Stimulated activated effector memory CD8-positive, alpha-beta T cell treated with anti-CD3 and anti-CD28 coated beads, Interleukin-12 subunit alpha, Interleukin-12 subunit beta, amount 100 ng/mL, for 72 hours (primary cell): ENCODE data around the gene GPR32.
A peak's percentile ranks its signal among the peaks of the same experiment; 100 is the strongest.
"Not testable (repeated sequence)": the region's sequence is repeated elsewhere in the genome, so short reads cannot be mapped to it uniquely, and the experiment has no call there.

Source experiments
- ATAC-seq: fragments of 150-1000 bp; cut with Tn5 transposase; 2 replicates; pipeline ENCODE4 v1.10.0; 2021
- DNase-seq, 2 donors: peaks; one replicate each; pipeline ENCODE4 v3.0.0; 2021 to 2022; ENCODE audit warnings: low spot score in 2 of 2
- H3K27ac Mint-ChIP-seq: one replicate; pipeline ENCODE4 v1.8.0; 2022; ENCODE audit warnings: mild to moderate bottlenecking, mixed read lengths
- H3K36me3 Mint-ChIP-seq: one replicate; pipeline ENCODE4 v1.8.0; 2022; ENCODE audit warnings: mild to moderate bottlenecking, mixed read lengths
- H3K4me1 Mint-ChIP-seq: one replicate; pipeline ENCODE4 v1.8.0; 2022; ENCODE audit warnings: mixed read lengths
- H3K4me3 Mint-ChIP-seq: one replicate; pipeline ENCODE4 v1.8.0; 2022; ENCODE audit warnings: mild to moderate bottlenecking, mixed read lengths
- H3K9me3 Mint-ChIP-seq: one replicate; pipeline ENCODE4 v1.8.0; 2022; ENCODE audit warnings: mixed read lengths

GPR32 gene, protein sequence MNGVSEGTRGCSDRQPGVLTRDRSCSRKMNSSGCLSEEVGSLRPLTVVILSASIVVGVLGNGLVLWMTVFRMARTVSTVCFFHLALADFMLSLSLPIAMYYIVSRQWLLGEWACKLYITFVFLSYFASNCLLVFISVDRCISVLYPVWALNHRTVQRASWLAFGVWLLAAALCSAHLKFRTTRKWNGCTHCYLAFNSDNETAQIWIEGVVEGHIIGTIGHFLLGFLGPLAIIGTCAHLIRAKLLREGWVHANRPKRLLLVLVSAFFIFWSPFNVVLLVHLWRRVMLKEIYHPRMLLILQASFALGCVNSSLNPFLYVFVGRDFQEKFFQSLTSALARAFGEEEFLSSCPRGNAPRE

DNA sequence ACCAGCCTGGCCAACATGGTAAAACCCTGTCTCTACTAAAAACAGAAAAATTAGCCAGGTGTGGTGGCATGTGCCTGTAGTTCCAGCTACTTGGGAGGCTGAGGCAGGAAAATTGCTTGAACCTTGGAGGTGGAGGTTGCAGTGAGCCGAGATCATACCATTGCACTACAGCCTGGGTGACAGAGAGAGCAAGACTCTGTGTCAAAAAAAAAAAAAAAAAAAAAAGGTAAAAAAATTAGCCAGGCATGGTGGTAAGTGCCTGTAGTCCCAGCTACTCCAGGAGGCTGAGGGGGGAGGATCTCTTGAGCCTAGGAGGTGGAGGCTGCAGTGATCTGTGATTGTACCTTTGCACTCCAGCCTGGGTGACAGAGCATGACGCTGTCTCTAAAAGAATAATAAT, at the start of gene GPR32:
Gene GPR32, plus strand, starts transcription at position 301 of the 400 bp plus-strand sequence. CDS start 137 bp downstream, outside the sequence.
- H3K27ac Mint-ChIP-seq, H3K36me3 Mint-ChIP-seq, H3K4me1 Mint-ChIP-seq, H3K4me3 Mint-ChIP-seq, ATAC-seq, H3K9me3 Mint-ChIP-seq, DNase-seq: not testable (repeated sequence)

GRCh38 chr19:50720921-50721381, 49.3 kb upstream of the GPR32 start:
- no peak overlapping the region for H3K27ac Mint-ChIP-seq
- no peak for ATAC-seq
- no peak overlapping the region for H3K4me3 Mint-ChIP-seq
- no peaks in the 10 kb centered on the region for H3K36me3 Mint-ChIP-seq
- peaks cover 26% of the 10 kb centered on the region for H3K4me1 Mint-ChIP-seq
- no peak for DNase-seq
- peaks cover 3% of the 10 kb centered on the region for H3K9me3 Mint-ChIP-seq

DNA sequence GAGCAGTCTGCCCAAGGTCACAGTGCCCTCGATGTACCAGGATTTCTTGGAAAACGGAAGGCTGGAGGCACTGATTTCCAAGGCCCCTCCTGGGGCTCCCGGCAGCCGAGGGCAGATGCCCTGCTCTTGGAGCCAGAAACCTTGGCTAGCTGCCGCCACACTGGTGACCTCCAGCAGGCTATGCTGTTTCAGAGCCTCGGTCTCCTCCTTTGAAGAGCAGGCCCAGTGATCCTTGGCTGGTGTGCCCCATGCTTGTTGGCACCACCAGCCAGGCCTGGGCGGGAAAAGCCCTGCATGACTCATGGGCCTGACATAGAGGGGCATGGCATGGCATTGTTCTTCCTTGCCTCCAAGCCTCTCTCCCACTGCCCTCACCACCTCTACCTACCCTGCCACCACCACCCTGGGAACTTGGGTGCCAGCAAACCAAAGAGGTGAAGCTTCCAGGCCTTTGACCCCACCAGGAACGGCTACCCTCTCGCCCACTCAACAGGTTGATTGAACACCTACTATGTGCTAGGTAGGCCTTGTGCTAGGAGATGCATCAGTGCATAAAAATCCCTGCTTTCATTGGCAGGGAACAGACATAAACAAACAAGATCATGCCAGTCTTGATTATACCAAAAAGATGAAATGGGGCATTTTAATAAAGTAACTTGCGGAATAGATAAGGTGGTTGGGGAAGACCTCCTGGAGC, 48.7 kb upstream of the GPR32 start:
- DNase-seq (no peak), ATAC-seq (no peak)
- Mint-ChIP-seq H3K4me1 (peaks cover 26% of the 10 kb centered on the region), H3K4me3 (no peak overlapping the region), H3K27ac (no peak overlapping the region), H3K9me3 (peaks cover 3% of the 10 kb centered on the region), H3K36me3 (no peaks in the 10 kb centered on the region)

GRCh38 chr19:50722201-50723013, 47.9 kb upstream of the GPR32 start:
- H3K27ac Mint-ChIP-seq: no peak overlapping the region
- H3K4me1 Mint-ChIP-seq: peaks cover 29% of the 10 kb centered on the region
- DNase-seq: no peak
- H3K9me3 Mint-ChIP-seq: peaks cover 3% of the 10 kb centered on the region
- H3K36me3 Mint-ChIP-seq: no peaks in the 10 kb centered on the region
- no peak for ATAC-seq
- peak overlapping the region; percentile 63 for H3K4me3 Mint-ChIP-seq

- Mint-ChIP-seq H3K36me3 (no peaks in the 10 kb centered on the region), H3K9me3 (peaks cover 3% of the 10 kb centered on the region), H3K4me3 (peak within 1 kb of the TSS; percentile 63), H3K4me1 (peaks cover 36% of the 10 kb centered on the region), H3K27ac (no peak within 1 kb of the TSS)
- DNase-seq (no peak), ATAC-seq (no peak)
Observed at GRCh38 chr19:50723069-50723468, 47.2 kb upstream of the GPR32 start, which contains the start of gene CLEC11A. Gene CLEC11A (plus strand): TSS chr19:50723364. CDS start chr19:50723526, 162 bp downstream.

DNA sequence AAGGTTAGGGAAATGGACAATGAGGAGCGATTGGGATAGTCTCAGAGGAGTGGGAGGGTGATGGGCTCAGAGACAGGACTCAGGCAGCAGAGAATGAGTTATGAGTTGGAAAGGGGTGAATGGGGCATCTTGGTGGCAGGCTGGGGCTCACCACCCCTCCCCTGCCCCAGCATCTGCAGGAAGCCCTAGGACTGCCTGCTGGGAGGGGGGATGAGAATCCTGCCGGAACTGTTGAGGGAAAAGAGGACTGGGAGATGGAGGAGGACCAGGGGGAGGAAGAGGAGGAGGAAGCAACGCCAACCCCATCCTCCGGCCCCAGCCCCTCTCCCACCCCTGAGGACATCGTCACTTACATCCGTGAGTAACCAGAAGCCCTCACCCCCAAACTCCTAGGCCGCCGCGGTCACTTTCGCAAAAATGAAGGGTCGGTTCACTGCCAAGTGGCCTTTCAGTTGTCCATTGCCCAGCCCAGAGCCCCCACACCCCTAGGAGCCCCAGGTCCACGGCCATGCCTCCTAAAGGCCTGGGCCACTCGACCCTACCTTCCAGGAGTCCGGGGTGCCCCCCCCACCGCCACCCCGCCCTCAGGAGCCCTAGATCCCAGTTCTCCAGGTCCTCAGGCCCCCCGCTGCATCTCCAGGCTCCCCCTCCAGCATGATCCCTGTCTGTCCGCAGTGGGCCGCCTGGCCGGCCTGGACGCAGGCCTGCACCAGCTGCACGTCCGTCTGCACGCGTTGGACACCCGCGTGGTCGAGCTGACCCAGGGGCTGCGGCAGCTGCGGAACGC, 46.3 kb upstream of the GPR32 start:
- Mint-ChIP-seq H3K9me3 (peaks cover 3% of the 10 kb centered on the region), H3K4me3 (peak overlapping the region; percentile 63), H3K4me1 (peaks cover 37% of the 10 kb centered on the region), H3K36me3 (no peaks in the 10 kb centered on the region), H3K27ac (no peak overlapping the region)
- DNase-seq (no peak), ATAC-seq (no peak)

DNA sequence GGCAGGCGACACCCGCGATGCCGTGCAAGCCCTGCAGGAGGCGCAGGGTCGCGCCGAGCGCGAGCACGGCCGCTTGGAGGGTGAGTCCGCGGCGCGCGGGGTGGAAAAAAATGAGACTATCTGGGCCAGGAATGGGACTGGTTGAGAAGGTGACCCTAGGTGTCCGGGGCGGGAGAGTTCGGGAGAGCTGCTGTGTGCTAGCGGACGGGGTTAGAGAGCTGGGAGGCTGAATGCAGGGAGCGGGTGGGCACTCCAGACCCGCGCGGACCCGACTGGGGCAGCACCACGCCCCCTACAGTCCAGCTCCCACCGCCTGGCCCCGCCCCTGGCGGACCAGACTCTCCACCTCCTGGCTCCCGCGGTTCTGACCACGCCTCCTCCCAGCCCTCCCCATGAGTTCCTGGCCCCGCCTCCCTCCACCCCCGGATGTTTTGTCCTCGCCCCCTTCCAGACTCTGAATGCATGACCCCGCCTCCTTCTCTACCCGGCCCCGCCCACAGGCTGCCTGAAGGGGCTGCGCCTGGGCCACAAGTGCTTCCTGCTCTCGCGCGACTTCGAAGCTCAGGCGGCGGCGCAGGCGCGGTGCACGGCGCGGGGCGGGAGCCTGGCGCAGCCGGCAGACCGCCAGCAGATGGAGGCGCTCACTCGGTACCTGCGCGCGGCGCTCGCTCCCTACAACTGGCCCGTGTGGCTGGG, 45.6 kb upstream of the GPR32 start:
- Mint-ChIP-seq H3K27ac (no peak overlapping the region), H3K9me3 (peaks cover 3% of the 10 kb centered on the region), H3K36me3 (no peaks in the 10 kb centered on the region), H3K4me3 (peak overlapping the region; percentile 63), H3K4me1 (peaks cover 37% of the 10 kb centered on the region)
- peak; percentile 82 for ATAC-seq
- peak; percentile 54 to 92 for DNase-seq

DNA sequence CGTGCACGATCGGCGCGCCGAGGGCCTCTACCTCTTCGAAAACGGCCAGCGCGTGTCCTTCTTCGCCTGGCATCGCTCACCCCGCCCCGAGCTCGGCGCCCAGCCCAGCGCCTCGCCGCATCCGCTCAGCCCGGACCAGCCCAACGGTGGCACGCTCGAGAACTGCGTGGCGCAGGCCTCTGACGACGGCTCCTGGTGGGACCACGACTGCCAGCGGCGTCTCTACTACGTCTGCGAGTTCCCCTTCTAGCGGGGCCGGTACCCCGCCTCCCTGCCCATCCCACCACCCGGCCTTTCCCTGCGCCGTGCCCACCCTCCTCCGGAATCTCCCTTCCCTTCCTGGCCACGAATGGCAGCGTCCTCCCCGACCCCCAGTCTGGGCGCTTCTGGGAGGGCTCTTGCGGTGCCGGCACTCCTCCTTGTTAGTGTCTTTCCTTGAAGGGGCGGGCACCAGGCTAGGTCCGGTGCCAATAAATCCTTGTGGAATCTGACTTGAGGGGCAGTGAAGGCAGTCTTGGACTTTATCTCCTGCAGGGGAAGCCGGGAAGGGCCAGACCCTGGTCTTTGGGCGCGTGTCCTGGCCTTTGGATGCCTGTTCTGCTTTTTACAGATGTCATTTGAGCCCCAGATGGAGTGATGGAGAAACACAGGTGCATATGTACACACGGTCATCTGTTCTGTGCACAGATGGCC, 44.9 kb upstream of the GPR32 start:
- Mint-ChIP-seq H3K27ac (no peak overlapping the region), H3K4me3 (peak overlapping the region; percentile 63), H3K4me1 (peaks cover 31% of the 10 kb centered on the region), H3K9me3 (peaks cover 3% of the 10 kb centered on the region), H3K36me3 (no peaks in the 10 kb centered on the region)
- ATAC-seq (peak; percentile 63), DNase-seq (no peak)

- H3K9me3 Mint-ChIP-seq: peaks cover 3% of the 10 kb centered on the region
- H3K36me3 Mint-ChIP-seq: no peaks in the 10 kb centered on the region
- H3K4me3 Mint-ChIP-seq: peak overlapping the region; percentile 63
- DNase-seq (no peak), ATAC-seq (no peak)
- peaks cover 28% of the 10 kb centered on the region for H3K4me1 Mint-ChIP-seq
- H3K27ac Mint-ChIP-seq: no peak overlapping the region
Observed at GRCh38 chr19:50725911-50726230, 44.4 kb upstream of the GPR32 start.

DNA sequence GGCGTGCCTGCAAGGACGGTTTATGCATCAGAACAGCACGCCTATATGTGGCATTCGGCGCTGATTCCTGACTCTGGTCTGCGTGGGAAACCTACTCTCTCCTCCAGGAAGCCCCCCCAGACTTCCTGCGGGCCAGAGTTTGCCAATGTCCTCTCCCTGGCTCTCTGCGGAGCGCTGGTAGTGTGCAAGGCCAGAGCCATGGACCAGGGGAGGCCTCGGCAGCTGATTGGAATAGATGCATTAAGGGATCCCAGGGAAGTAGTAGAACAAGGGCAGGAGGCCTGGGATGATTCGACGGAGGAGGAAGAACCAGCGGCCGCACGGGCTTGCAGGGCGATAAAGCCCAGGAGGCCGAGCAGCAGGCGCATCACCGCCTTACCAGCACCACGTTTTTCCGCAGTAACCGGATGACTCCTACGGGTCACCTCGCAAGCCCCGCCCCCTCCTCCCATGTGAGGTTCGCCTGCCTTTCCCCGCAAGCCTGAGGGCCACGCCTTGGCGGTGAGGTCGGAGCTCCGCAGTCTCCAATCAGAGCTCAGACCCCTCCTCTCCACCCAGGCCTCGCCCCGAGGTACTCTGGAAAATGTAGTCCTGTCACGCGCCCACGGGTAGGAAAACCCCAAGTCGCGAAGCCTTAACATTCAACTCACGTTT, 42.1 kb upstream of the GPR32 start:
- no peak for ATAC-seq
- Mint-ChIP-seq H3K4me3 (no peak overlapping the region), H3K9me3 (no peaks in the 10 kb centered on the region), H3K4me1 (peaks cover 23% of the 10 kb centered on the region), H3K27ac (no peak overlapping the region), H3K36me3 (no peaks in the 10 kb centered on the region)
- no peak for DNase-seq

DNA sequence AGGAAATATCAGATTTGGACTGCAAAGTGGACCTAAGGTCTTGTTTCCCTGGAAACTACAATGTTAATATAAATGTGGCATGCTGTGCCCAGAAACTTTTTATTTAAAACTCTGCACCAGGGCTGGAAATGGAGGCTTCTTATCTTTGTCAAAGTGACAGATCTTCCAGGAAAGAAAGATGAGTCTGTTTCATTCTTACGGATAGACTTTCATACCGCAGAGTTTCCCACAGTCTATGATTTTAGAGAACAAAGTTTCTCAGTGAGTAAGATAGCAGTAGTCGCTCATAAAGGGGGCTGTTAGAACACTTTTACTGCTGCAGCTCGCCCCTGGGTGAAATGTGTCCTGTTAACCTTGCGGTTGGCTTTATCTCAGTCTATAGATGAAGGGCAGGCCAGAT, 40.4 kb upstream of the GPR32 start:
- no peak for DNase-seq
- Mint-ChIP-seq H3K36me3 (no peaks in the 10 kb centered on the region), H3K4me3 (no peak overlapping the region), H3K9me3 (no peaks in the 10 kb centered on the region), H3K4me1 (peaks cover 16% of the 10 kb centered on the region), H3K27ac (no peak overlapping the region)
- peak; percentile 31 for ATAC-seq

DNA sequence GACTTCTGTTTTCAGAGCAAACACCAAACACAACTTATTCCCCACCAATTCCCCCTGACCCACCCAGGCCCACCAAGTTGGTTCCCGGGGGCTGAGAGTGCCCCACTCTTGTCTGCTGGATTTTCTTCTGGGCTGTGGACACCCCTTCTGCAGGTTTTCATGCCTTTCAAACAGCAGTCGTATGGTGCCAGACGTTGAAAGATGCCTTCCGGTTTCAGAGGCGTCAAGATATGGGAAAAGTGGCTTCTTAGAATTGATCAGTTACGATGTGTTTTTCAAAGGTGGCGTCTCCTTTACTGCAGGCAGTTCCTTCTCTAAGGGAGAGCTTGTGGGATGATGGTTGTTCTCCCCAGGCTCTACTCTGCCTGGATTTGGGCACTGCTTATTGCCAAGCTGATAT, 34.4 kb upstream of the GPR32 start:
- DNase-seq (no peak), ATAC-seq (no peak)
- H3K36me3 Mint-ChIP-seq: no peaks in the 10 kb centered on the region
- no peak overlapping the region for H3K27ac Mint-ChIP-seq
- no peaks in the 10 kb centered on the region for H3K9me3 Mint-ChIP-seq
- no peaks in the 10 kb centered on the region for H3K4me1 Mint-ChIP-seq
- H3K4me3 Mint-ChIP-seq: no peak overlapping the region

DNA sequence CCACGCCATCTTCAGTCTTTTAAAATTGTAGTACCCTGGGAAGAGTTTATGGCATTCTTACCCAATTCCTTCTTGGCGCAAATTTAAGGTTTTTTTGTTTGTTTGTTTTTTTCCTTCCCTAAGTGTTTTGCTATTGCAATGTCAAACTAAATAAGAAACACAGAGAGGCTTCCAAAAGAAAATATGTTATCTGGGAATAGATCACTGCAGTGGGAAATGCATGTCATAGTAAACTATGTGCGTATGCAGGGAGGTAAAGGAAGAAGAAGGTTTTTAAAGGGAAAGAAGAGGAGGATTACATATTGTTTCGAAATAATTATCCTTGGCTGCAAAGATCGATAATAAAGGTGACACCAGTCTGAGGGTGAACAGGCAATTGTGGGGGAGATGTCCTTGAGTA, 33.9 kb upstream of the GPR32 start:
- no peak overlapping the region for H3K27ac Mint-ChIP-seq
- no peaks in the 10 kb centered on the region for H3K9me3 Mint-ChIP-seq
- DNase-seq (no peak), ATAC-seq (no peak)
- H3K4me3 Mint-ChIP-seq: no peak overlapping the region
- no peaks in the 10 kb centered on the region for H3K4me1 Mint-ChIP-seq
- no peaks in the 10 kb centered on the region for H3K36me3 Mint-ChIP-seq
